Heart right ventricle (tissue), 16 donors: ENCODE measurements around the gene POLG2. TPM values are rescaled to one million over a fixed set of nuclear protein-coding genes. Genes with fewer than 3 reads are reported as not detected.

Experiments
- ATAC-seq, 8 donors: fragments of 200-7000 bp; cut with Tn5 transposase; one replicate each; pipeline ENCODE4 v1.9.1; 2020; ENCODE audit warnings: mild to moderate bottlenecking in 8 of 8, moderate library complexity in 8 of 8, moderate number of reproducible peaks in 1 of 8
- DNase-seq, 2 donors: peaks; one replicate each; pipeline ENCODE4 v3.0.0-alpha.2; 2020
- H3K27ac ChIP-seq, 10 donors: fragments of 200-600 bp; sonication (generic) in 2 of 10; one replicate each; pipeline versions ENCODE4 v1.5.0 to v1.8.0; 2020 to 2022; ENCODE audit warnings: mild to moderate bottlenecking in 3 of 10
- H3K27me3 ChIP-seq, 7 donors: fragments of 200-600 bp; one replicate each; pipeline ENCODE4 v1.8.0; 2021 to 2022; ENCODE audit warnings: mild to moderate bottlenecking in 2 of 7
- H3K36me3 ChIP-seq, 9 donors: fragments of 200-600 bp; sonication (generic) in 1 of 9; one replicate each; pipeline versions ENCODE4 v1.5.0 to v1.8.0; 2020 to 2022; ENCODE audit warnings: mild to moderate bottlenecking in 2 of 9
- H3K4me1 ChIP-seq, 9 donors: fragments of 200-600 bp; sonication (generic) in 1 of 9; one replicate each; pipeline versions ENCODE4 v1.5.0 to v1.8.0; 2020 to 2022; ENCODE audit warnings: mild to moderate bottlenecking in 4 of 9
- H3K4me3 ChIP-seq, 10 donors: fragments of 200-600 bp; sonication (generic) in 2 of 10; one replicate each; pipeline versions ENCODE4 v1.5.0 to v1.8.0; 2020 to 2022; ENCODE audit warnings: mild to moderate bottlenecking in 7 of 10, moderate library complexity in 2 of 10
- H3K9me3 ChIP-seq, 11 donors: fragments of 200-600 bp in 10 of 11; sonication (generic) in 2 of 11; one replicate each; pipeline versions ENCODE4 v1.5.0 to v1.8.0; 2013 to 2022; ENCODE audit warnings: mild to moderate bottlenecking in 2 of 11, control low read depth in 1 of 11, moderate library complexity in 1 of 11
- CTCF ChIP-seq, 9 donors: fragments of 200-600 bp; sonication (generic) in 2 of 9; IDR thresholded peaks; one replicate each; pipeline versions ENCODE4 v1.5.0 to v1.8.0; 2021 to 2022; ENCODE audit warnings: antibody characterized with exemption in 9 of 9, mild to moderate bottlenecking in 5 of 9, moderate library complexity in 1 of 9
- WGBS, 2 donors: extraction: QIAGEN DNeasy Blood & Tissue Kit; methylation state at CpG; one replicate each; pipeline ENCODE4 v1.1.7; 2013; ENCODE audit warnings: inconsistent platforms in 1 of 2; 5-methylcytosine and 5-hydroxymethylcytosine counted together
- intact Hi-C, 10 donors: fragments of 100-400 bp; cut with DNase I; formaldehyde crosslinking; loops; one replicate each; pipeline versions ENCODE4 v1.11.1 to v1.14.2; 2022
- polyA plus RNA-seq, 2 donors: library from polyadenylated mRNA; stranded (reverse); fragments of 200-250 nt; gene quantifications; one replicate each; pipeline ENCODE4 v1.2.3, GENCODE V29; 2013
- total RNA-seq, 10 donors: library from RNA; stranded (reverse); fragmentation: NEBNext Ultra II Directional in 3 of 10; extraction: Animal tissue kit (Norgen Biotek cat#: 25700) in 3 of 10; gene quantifications; one replicate each; pipeline versions ENCODE4 v1.2.1 to v1.2.4, GENCODE V29; 2021 to 2023
- donor health status: Arrhythmogenic right ventricular cardiomyopathy.
- donor health status: ischemic (EF 13 %, LVEDD 7.1; RV severe dilation, severe dysfunction).
- donor health status: healthy with polysubstance abuse.
- donor health status: DM: no; HTN: yes; CAD: no.
- donor health status: DM: no; HTN: no; CAD: no.
- donor health status: ischemic (EF 25% LVEDD 6.9; RV normal size, moderate dysfunction).
- donor health status: ischemic (EF 25% LVEDD 5.7; RV mildly dilated, moderate dysfunction).
- donor health status: healthy.
- donor health status: DM: yes; HTN: yes; CAD: no.
- donor health status: Ischemic cardiomyopathy.
- donor health status: ischemic (EF 35%, LVEDD 5.7; RV mildly dilated, moderate dysfunction).
- donor health status: nonischemic (EF 11% LVEDD 7.7; RV severe dilation, severe dysfunction).
- donor health status: DM: yes; HTN: yes; CAD: no.
- donor health status: PGD.
- donor health status: ischemic (EF 29% LVEDD 5.4; RV normal size, mild dysfunction).
- donor health status: nonischemic (EF 23%, LVEDD 6.1; RV moderate dilation, normal function).

POLG2 gene
- total and polyA plus RNA-seq, 12 donors = 4.8 to 11.1 (median 6.5) TPM

- H3K36me3 ChIP-seq = peaks cover 0 to 81% (median 61%) of the 10 kb centered on the region in 9 donors
- no peak overlapping the region for H3K27ac ChIP-seq
- WGBS, 2 donors = 81 to 85% methylated on average over 8 of the region's 8 CpGs
- no peak for ATAC-seq
- no peak for TF ChIP-seq CTCF (IDR thresholded peaks at IDR 0.05)
- intact Hi-C loops = loop anchor here in 1 of 10 donors (10.0 kb wide), 1 partner anchor 676 kb away; the partner anchor contains the start of genes FTSJ3 and PSMC5
- H3K4me1 ChIP-seq = peaks cover 15 to 88% (median 76%) of the 10 kb centered on the region in 9 donors
- no peak for DNase-seq
- no peak overlapping the region for H3K4me3 ChIP-seq
- H3K9me3 ChIP-seq = no peaks in the 10 kb centered on the region
- H3K27me3 ChIP-seq = no peaks in the 10 kb centered on the region
Observed at GRCh38 chr17:64500487-64500859, 3.6 kb upstream of the POLG2 start.

- DNase-seq (no peak), ATAC-seq (no peak)
- Histone ChIP-seq H3K27ac (no peak overlapping the region), H3K4me1 (peaks cover 19 to 94% (median 81%) of the 10 kb centered on the region in 9 donors), H3K27me3 (no peaks in the 10 kb centered on the region), H3K36me3 (peaks cover 0 to 78% (median 61%) of the 10 kb centered on the region in 9 donors), H3K9me3 (no peaks in the 10 kb centered on the region), H3K4me3 (no peak overlapping the region)
- intact Hi-C loops = loop anchor here in 5 of 10 donors (5.0 to 10.0 kb wide), 6 partner anchors 145 to 675 kb away; partner anchors contain the start of genes FTSJ3 (in 1 of the 5) and PSMC5 (in 1 of the 5)
- 82 to 86% methylated on average over 6 of the region's 6 CpGs for WGBS, 2 donors
- no peak for TF ChIP-seq CTCF (IDR thresholded peaks at IDR 0.05)
Observed at GRCh38 chr17:64499805-64500486, 3.1 kb upstream of the POLG2 start.

DNA sequence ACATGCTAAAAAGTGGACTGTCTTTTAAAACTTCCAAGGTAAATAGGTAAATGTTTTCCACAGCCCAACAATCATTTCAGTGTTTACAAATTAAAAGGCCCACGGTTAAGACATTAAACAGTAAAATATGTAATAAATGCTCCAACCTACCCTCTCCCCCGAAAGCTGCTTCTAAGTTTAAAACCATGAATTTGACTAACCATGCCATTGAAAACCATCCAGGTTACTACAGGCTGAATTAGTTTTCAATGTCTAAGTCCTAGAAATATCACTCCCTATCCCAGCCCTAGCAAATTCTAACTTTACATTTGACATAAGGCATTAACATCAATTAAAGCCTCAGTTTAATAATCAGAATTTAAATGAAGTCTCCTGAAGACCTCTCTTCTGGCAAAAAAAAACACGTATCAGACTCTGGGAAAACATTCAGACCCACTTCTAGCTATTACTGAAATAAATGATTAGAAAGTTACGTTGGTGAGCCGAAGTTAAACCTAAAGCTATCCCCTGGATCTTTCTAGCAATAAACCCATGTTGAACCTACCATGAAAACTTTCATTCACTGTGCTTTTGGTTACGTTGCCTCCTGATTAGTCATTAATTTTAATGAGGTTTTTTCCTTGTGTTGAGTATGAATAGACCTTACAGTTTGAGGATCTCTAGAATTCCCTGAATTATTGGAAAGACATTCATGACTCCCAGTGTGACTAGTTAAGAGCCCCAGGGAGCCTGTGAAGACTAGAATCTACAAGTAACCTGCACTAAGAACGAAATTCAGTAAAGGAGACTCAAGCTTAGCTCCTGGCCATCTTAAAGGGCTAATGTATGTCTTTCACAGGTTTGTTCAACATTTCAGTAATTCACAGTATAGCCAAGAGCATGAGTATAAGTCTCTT, 1.7 kb upstream of the POLG2 start:
- H3K4me1 ChIP-seq = peaks cover 15 to 96% (median 82%) of the 10 kb centered on the region in 9 donors
- ATAC-seq (no peak), DNase-seq (no peak)
- peaks cover 0 to 67% (median 50%) of the 10 kb centered on the region in 9 donors for H3K36me3 ChIP-seq
- H3K9me3 ChIP-seq = no peaks in the 10 kb centered on the region
- intact Hi-C loops = loop anchor here in 5 of 10 donors (5.0 to 10.0 kb wide), 5 partner anchors 146 to 194 kb away; no protein-coding TSS in a partner anchor
- H3K27me3 ChIP-seq = no peaks in the 10 kb centered on the region
- peak overlapping the region in 1 of 10 donors; percentile 74 for H3K27ac ChIP-seq
- no peak overlapping the region for H3K4me3 ChIP-seq
- WGBS, 2 donors = 68 to 74% methylated on average over 7 of the region's 7 CpGs
- TF ChIP-seq CTCF (IDR thresholded peaks at IDR 0.05) = no peak

GRCh38 chr17:64497565-64498035, 746 bp upstream of the POLG2 start:
- no peaks in the 10 kb centered on the region for H3K9me3 ChIP-seq
- no peak for TF ChIP-seq CTCF (IDR thresholded peaks at IDR 0.05)
- 49 to 55% methylated on average over 4 of the region's 4 CpGs for WGBS, 2 donors
- no peaks in the 10 kb centered on the region for H3K27me3 ChIP-seq
- peaks cover 13 to 86% (median 75%) of the 10 kb centered on the region in 9 donors for H3K4me1 ChIP-seq
- no peak for DNase-seq
- H3K4me3 ChIP-seq = peak overlapping the region in 9 of 10 donors; percentile 42 to 80 (median 75)
- intact Hi-C loops = loop anchor here in 5 of 10 donors (1.0 to 10.0 kb wide), 6 partner anchors 9 to 193 kb away; partner anchors contain the start of genes CEP95 (in 1 of the 5) and DDX5 (in 1 of the 5)
- peaks cover 0 to 67% (median 49%) of the 10 kb centered on the region in 9 donors for H3K36me3 ChIP-seq
- peak overlapping the region in 9 of 10 donors; percentile 74 to 91 (median 85) for H3K27ac ChIP-seq
- ATAC-seq = no peak
